Measurements from ENCODE around the gene MADCAM1.
A peak's percentile ranks its signal among the peaks of the same experiment; 100 is the strongest.

MADCAM1 gene

DNA sequence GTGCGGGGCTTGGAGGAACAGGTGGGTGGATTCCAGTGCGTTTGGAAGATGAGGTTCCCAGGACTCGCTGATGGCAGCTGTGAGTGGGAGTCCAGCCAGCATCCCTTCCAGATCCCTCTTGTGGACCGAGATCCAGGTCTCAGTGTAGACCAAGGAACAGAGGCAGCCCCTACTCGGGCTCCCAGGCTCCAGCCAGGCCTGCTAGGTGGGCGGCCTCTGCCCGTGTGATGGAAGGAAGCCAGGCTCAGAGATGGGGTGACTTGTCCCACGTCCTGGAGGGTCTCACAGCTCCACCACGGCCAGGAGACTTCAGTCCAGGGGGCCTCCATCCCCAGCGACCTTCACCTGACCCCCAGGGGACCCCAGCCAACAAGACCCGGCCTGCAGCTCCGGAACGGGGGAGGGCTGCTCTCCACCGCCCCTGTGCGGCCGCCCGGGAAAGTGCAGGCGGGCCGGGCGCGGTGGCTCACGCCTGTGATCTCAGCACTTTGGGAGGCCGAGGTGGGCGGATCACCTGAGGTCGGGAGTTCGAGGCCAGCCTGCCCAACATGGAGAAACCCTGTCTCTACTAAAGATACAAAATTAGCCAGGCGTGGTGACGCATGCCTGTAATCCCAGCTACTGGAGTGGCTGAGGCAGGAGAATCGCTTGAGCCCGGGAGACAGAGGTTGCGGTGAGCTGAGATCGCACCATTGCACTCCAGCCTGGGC lies 729 bp upstream of the MADCAM1 start:
- TF ChIP-seq ZC3H10 (CRISPR knock-in tag; IDR thresholded peaks at IDR 0.05) (no peak), BACH2 (CRISPR knock-in tag; IDR thresholded peaks at IDR 0.05; ENCODE audit: borderline replicate concordance) (no peak), ISL1 (CRISPR knock-in tag; IDR thresholded peaks at IDR 0.05) (no peak)
- TF ChIP-seq, protein P1, sequence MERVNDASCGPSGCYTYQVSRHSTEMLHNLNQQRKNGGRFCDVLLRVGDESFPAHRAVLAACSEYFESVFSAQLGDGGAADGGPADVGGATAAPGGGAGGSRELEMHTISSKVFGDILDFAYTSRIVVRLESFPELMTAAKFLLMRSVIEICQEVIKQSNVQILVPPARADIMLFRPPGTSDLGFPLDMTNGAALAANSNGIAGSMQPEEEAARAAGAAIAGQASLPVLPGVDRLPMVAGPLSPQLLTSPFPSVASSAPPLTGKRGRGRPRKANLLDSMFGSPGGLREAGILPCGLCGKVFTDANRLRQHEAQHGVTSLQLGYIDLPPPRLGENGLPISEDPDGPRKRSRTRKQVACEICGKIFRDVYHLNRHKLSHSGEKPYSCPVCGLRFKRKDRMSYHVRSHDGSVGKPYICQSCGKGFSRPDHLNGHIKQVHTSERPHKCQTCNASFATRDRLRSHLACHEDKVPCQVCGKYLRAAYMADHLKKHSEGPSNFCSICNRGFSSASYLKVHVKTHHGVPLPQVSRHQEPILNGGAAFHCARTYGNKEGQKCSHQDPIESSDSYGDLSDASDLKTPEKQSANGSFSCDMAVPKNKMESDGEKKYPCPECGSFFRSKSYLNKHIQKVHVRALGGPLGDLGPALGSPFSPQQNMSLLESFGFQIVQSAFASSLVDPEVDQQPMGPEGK (CRISPR knock-in tag; IDR thresholded peaks at IDR 0.05; ENCODE audit: borderline replicate concordance) = no peak
- ATAC-seq = peak; percentile 61

DNA sequence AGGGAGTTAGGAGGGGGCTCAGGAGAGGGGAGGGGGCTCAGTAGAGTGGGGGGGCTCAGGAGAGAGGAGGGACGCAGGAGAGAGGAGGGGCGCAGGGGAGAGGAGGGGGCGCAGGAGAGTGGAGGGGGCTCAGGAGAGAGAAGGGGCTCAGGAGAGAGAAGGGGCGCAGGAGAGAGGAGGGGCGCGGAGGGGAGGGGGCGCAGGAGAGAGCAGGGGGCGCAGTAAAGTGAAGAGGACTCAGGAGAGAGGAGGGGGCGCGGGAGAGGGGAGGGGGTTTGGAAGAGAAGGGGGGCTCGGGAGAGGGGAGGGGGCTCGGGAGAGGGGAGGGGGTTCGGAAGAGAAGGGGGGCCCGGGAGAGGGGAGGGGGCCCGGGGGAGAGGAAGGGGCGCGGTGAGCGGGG lies 700 bp downstream of the MADCAM1 start:
- no peak for ATAC-seq
- TF ChIP-seq, protein P2, sequence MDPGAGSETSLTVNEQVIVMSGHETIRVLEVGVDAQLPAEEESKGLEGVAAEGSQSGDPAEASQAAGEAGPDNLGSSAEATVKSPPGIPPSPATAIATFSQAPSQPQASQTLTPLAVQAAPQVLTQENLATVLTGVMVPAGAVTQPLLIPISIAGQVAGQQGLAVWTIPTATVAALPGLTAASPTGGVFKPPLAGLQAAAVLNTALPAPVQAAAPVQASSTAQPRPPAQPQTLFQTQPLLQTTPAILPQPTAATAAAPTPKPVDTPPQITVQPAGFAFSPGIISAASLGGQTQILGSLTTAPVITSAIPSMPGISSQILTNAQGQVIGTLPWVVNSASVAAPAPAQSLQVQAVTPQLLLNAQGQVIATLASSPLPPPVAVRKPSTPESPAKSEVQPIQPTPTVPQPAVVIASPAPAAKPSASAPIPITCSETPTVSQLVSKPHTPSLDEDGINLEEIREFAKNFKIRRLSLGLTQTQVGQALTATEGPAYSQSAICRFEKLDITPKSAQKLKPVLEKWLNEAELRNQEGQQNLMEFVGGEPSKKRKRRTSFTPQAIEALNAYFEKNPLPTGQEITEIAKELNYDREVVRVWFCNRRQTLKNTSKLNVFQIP (CRISPR knock-in tag; IDR thresholded peaks at IDR 0.05; ENCODE audit: borderline replicate concordance, low read depth) = no peak
- TF ChIP-seq, protein P3, sequence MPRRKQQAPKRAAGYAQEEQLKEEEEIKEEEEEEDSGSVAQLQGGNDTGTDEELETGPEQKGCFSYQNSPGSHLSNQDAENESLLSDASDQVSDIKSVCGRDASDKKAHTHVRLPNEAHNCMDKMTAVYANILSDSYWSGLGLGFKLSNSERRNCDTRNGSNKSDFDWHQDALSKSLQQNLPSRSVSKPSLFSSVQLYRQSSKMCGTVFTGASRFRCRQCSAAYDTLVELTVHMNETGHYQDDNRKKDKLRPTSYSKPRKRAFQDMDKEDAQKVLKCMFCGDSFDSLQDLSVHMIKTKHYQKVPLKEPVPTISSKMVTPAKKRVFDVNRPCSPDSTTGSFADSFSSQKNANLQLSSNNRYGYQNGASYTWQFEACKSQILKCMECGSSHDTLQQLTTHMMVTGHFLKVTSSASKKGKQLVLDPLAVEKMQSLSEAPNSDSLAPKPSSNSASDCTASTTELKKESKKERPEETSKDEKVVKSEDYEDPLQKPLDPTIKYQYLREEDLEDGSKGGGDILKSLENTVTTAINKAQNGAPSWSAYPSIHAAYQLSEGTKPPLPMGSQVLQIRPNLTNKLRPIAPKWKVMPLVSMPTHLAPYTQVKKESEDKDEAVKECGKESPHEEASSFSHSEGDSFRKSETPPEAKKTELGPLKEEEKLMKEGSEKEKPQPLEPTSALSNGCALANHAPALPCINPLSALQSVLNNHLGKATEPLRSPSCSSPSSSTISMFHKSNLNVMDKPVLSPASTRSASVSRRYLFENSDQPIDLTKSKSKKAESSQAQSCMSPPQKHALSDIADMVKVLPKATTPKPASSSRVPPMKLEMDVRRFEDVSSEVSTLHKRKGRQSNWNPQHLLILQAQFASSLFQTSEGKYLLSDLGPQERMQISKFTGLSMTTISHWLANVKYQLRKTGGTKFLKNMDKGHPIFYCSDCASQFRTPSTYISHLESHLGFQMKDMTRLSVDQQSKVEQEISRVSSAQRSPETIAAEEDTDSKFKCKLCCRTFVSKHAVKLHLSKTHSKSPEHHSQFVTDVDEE (CRISPR knock-in tag; IDR thresholded peaks at IDR 0.05) = no peak
- TF ChIP-seq, protein P1 (CRISPR knock-in tag; IDR thresholded peaks at IDR 0.05; ENCODE audit: borderline replicate concordance) = no peak
- TF ChIP-seq ISL1 (CRISPR knock-in tag; IDR thresholded peaks at IDR 0.05) (no peak), ZC3H10 (CRISPR knock-in tag; IDR thresholded peaks at IDR 0.05) (no peak), ZNF8 (CRISPR knock-in tag; IDR thresholded peaks at IDR 0.05) (no peak), CSDC2 (CRISPR knock-in tag; IDR thresholded peaks at IDR 0.05) (no peak), TCF4 (CRISPR knock-in tag; IDR thresholded peaks at IDR 0.05; ENCODE audit: borderline replicate concordance) (no peak), TOX (CRISPR knock-in tag; IDR thresholded peaks at IDR 0.05; ENCODE audit: borderline replicate concordance) (no peak), SNAI2 (CRISPR knock-in tag; IDR thresholded peaks at IDR 0.05) (no peak), RARB (CRISPR knock-in tag; IDR thresholded peaks at IDR 0.05) (no peak), ZFP3 (CRISPR knock-in tag; IDR thresholded peaks at IDR 0.05) (no peak), ARNTL (CRISPR knock-in tag; IDR thresholded peaks at IDR 0.05; ENCODE audit: borderline replicate concordance, low read depth) (no peak)

DNA sequence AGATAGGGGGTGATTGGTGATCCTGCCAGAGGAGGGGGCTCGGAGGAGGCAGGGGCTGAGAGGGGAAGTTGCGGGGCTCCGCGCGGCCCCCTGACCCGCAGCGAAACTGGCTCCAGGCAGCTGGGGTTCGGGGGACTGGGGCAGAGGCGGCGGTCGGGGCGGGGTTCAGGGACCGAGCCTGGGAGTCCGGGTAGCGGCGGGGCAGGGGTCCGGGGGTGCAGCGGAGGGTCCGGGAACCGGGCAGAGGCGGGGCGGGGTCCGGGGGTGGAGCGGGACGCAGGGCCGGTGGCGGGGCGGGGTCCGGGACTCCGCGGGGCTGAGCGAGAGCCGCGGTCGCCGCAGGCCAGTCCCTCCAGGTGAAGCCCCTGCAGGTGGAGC lies 1.2 kb downstream of the MADCAM1 start:
- TF ChIP-seq, protein P1 (CRISPR knock-in tag; IDR thresholded peaks at IDR 0.05; ENCODE audit: borderline replicate concordance) = no peak
- TF ChIP-seq ARNTL (CRISPR knock-in tag; IDR thresholded peaks at IDR 0.05; ENCODE audit: borderline replicate concordance, low read depth) = no peak
- TF ChIP-seq ZNF565 (CRISPR knock-in tag; conservative IDR thresholded peaks at IDR 0.05; ENCODE audit: low read depth) = no peak
- no peak for TF ChIP-seq CSDC2 (CRISPR knock-in tag; IDR thresholded peaks at IDR 0.05)
- TF ChIP-seq SNAI2 (CRISPR knock-in tag; IDR thresholded peaks at IDR 0.05) = no peak
- no peak for TF ChIP-seq TOX (CRISPR knock-in tag; IDR thresholded peaks at IDR 0.05; ENCODE audit: borderline replicate concordance)
- TF ChIP-seq, protein P3 (CRISPR knock-in tag; IDR thresholded peaks at IDR 0.05) = no peak
- TF ChIP-seq ZNF70 (CRISPR knock-in tag; IDR thresholded peaks at IDR 0.05) = no peak
- ATAC-seq = no peak
